GM12801 (cell line): ENCODE results near the gene SIN3B.

Experiments
- CTCF ChIP-seq: IDR thresholded peaks from one replicate; pipeline ENCODE4 v1.5.1; 2011; ENCODE audit warnings: control low read depth; ENCODE audit not compliant: insufficient read length; ENCODE audit errors: extremely low read depth

SIN3B gene

GRCh38 chr19:16887353-16888265 lies 58.4 kb downstream of the SIN3B start:
- TF ChIP-seq CTCF, result no peak

GRCh38 chr19:16888629-16889365 lies 59.6 kb downstream of the SIN3B start, which contains the start of gene F2RL3:
Gene F2RL3, plus strand, starts transcription at chr19:16888999. Its CDS starts 191 bp downstream, at chr19:16889190.
- no peak for TF ChIP-seq CTCF

GRCh38 chr19:16889366-16889882 lies 60.2 kb downstream of the SIN3B start:
- TF ChIP-seq CTCF, result no peak

- no peak for TF ChIP-seq CTCF
These were observed 60.8 kb downstream of the SIN3B start for GRCh38 chr19:16889883-16890460.

GRCh38 chr19:16890461-16891184 lies 61.4 kb downstream of the SIN3B start:
- TF ChIP-seq CTCF, result no peak

- TF ChIP-seq CTCF, result no peak
These were observed 62.6 kb downstream of the SIN3B start for GRCh38 chr19:16891696-16892382.
